GM23248 (cell line): Measurements from ENCODE around the gene PNPLA1. TPM values are rescaled to one million over a fixed set of nuclear protein-coding genes. Genes with fewer than 3 reads are reported as not detected.

Experiments used
- DNase-seq: peaks from one replicate; pipeline ENCODE4 v3.0.0-alpha.2; 2015
- H2AFZ ChIP-seq: fragments of 200-600 bp; sonication (generic); 2 replicates; pipeline ENCODE4 v1.6.1; 2016; ENCODE audit warnings: antibody characterized with exemption
- H3F3A ChIP-seq: fragments of 200-600 bp; sonication (generic); 2 replicates; pipeline ENCODE4 v1.6.1; 2016; ENCODE audit warnings: mild to moderate bottlenecking, antibody characterized with exemption, mixed run types; ENCODE audit not compliant: insufficient read depth
- H3K27ac ChIP-seq: fragments of 200-600 bp; sonication (generic); 2 replicates; pipeline ENCODE4 v1.5.1; 2016; ENCODE audit warnings: mild to moderate bottlenecking
- H3K27me3 ChIP-seq: fragments of 200-600 bp; sonication (generic); replicated peaks from 2 replicates; pipeline ENCODE4 v1.6.1; 2016; ENCODE audit warnings: mild to moderate bottlenecking; ENCODE audit not compliant: insufficient read depth
- H3K36me3 ChIP-seq: fragments of 200-600 bp; sonication (generic); 2 replicates; pipeline ENCODE4 v1.6.1; 2016; ENCODE audit warnings: low read depth, mild to moderate bottlenecking
- H3K4me1 ChIP-seq: fragments of 200-600 bp; sonication (generic); 2 replicates; pipeline ENCODE4 v1.6.1; 2016; ENCODE audit warnings: mild to moderate bottlenecking; ENCODE audit not compliant: insufficient read depth
- H3K4me2 ChIP-seq: fragments of 200-600 bp; sonication (generic); one replicate; pipeline ENCODE4 v1.6.1; 2016; ENCODE audit warnings: mild to moderate bottlenecking; ENCODE audit not compliant: unreplicated experiment
- H3K4me3 ChIP-seq: fragments of 200-600 bp; sonication (generic); 2 replicates; pipeline ENCODE4 v1.5.1; 2016; ENCODE audit warnings: mild to moderate bottlenecking
- H3K79me2 ChIP-seq: fragments of 200-600 bp; sonication (generic); 2 replicates; pipeline ENCODE4 v1.6.1; 2016; ENCODE audit warnings: mild to moderate bottlenecking; ENCODE audit not compliant: insufficient read depth
- H3K9ac ChIP-seq: fragments of 200-600 bp; sonication (generic); 2 replicates; pipeline ENCODE4 v1.6.1; 2016; ENCODE audit warnings: mild to moderate bottlenecking
- H3K9me2 ChIP-seq: fragments of 200-600 bp; sonication (generic); 2 replicates; pipeline ENCODE4 v1.6.1; 2016; ENCODE audit warnings: mixed run types, mild to moderate bottlenecking, moderate library complexity; ENCODE audit not compliant: insufficient read depth
- H3K9me3 ChIP-seq: fragments of 200-600 bp; sonication (generic); one replicate; pipeline ENCODE4 v1.6.1; 2017; ENCODE audit warnings: low read depth
- H4K20me1 ChIP-seq: fragments of 200-600 bp; sonication (generic); 2 replicates; pipeline ENCODE4 v1.6.0; 2016; ENCODE audit not compliant: insufficient read depth
- EZH2 ChIP-seq: fragments of 200-600 bp; sonication (generic); IDR thresholded peaks from 2 replicates; pipeline ENCODE4 v1.6.1; 2018; ENCODE audit warnings: antibody characterized with exemption, mild to moderate bottlenecking; ENCODE audit not compliant: insufficient read depth, poor library complexity, severe bottlenecking
- EZH2phosphoT487 ChIP-seq: fragments of 200-600 bp; sonication (generic); IDR thresholded peaks from 2 replicates; pipeline ENCODE4 v1.6.1; 2018; ENCODE audit warnings: antibody characterized with exemption, moderate library complexity, mild to moderate bottlenecking, low read depth; ENCODE audit not compliant: insufficient read depth
- WGBS, 2 experiments: methylation state at CpG; one replicate each; pipeline ENCODE4 v1.1.6; 2015 to 2017; ENCODE audit warnings: low lambda C conversion rate in 2 of 2, low coverage in 1 of 2; ENCODE audit errors: missing lambda C conversion rate in 2 of 2; 5-methylcytosine and 5-hydroxymethylcytosine counted together
- in situ Hi-C: fragments of 300-500 bp; cut with MboI; formaldehyde crosslinking; loops from 2 replicates; pipeline ENCODE4 v1.15.0; 2020
- polyA plus RNA-seq: library from polyadenylated mRNA; unstranded; fragments of >200 nt; fragmentation: Nextera tagmentation; extraction: Ambion mirVana; gene quantifications from 2 replicates; pipeline ENCODE4 v1.2.1, GENCODE V29; 2016
- total RNA-seq: library from RNA; depleted of rRNA; stranded (reverse); fragments of >200 nt; shearing (Covaris generic); gene quantifications from 2 replicates; pipeline ENCODE4 v1.2.3, GENCODE V29; 2014

Gene PNPLA1
- total and polyA plus RNA-seq, 2 experiments from 2014 or later = not detected

DNA sequence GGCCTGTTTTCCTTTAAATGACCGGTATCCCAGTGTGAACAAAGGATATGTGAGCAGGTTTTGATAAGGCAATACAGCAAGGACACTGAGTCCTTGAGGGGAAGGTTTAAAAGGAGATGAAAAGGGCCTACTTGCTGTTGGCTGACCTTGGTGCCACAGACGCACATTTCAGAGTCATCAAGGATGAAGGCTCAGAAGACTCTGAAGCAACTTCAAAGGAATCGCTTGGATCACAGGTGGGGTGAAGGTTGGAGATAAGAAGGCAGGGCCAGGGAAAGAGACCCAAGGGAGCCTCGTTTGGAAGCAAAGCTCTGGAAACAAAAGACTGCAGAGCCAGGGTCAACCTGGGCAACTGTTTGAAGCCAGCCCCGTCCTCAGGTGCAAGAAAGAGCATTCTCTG is 30.1 kb upstream of the PNPLA1 start:
- no peaks in the 10 kb centered on the region for H3K4me1 ChIP-seq
- 94 to 95% methylated on average over 5 of the region's 5 CpGs for WGBS, 2 experiments
- DNase-seq = no peak
- in situ Hi-C loops = no loop called here
- H3K27ac ChIP-seq = no peak overlapping the region
- no peak overlapping the region for H2AFZ ChIP-seq
- H3K9me3 ChIP-seq = no peaks in the 10 kb centered on the region
- no peaks in the 10 kb centered on the region for H3K79me2 ChIP-seq
- TF ChIP-seq EZH2 (no peak), EZH2phosphoT487 (no peak)
- H3K27me3 ChIP-seq = no peaks in the 10 kb centered on the region
- no peaks in the 10 kb centered on the region for H3K9me2 ChIP-seq
- no peaks in the 10 kb centered on the region for H3K36me3 ChIP-seq
- no peak overlapping the region for H3K4me2 ChIP-seq
- H3K4me3 ChIP-seq = no peak overlapping the region
- H4K20me1 ChIP-seq = no peaks in the 10 kb centered on the region
- H3F3A ChIP-seq = no peaks in the 10 kb centered on the region
- H3K9ac ChIP-seq = no peak overlapping the region

DNA sequence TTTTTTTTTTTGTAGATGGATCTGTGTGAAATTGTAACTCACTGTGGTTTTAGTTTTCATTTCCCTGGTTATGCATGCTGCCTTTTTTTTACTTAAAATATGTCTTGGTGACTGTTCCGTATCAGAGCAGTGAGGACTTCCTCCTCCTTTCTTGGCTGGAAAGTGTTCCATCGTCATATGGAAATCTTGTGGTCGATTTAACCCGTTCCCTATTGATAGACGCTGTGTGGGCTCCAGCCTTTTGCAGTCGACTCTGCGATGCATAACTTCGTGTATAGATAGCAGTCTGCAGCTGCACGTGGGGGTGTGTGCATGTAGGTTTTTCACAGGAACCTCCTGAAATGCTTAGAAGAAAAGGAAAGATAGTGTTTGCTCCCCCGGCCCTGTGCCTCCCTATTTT is 28.1 kb upstream of the PNPLA1 start:
- H3K4me1 ChIP-seq = peaks cover 3% of the 10 kb centered on the region; the same call in 1 of the 2 replicates
- no peak overlapping the region for H2AFZ ChIP-seq
- no peaks in the 10 kb centered on the region for H4K20me1 ChIP-seq
- H3K27ac ChIP-seq = no peak overlapping the region
- H3K9me2 ChIP-seq = no peaks in the 10 kb centered on the region
- WGBS, 2 experiments = 18 to 21% methylated on average over 10 of the region's 10 CpGs
- H3K27me3 ChIP-seq = no peaks in the 10 kb centered on the region
- H3F3A ChIP-seq = no peaks in the 10 kb centered on the region
- H3K9ac ChIP-seq = no peak overlapping the region
- peak; percentile 37 for DNase-seq
- H3K9me3 ChIP-seq = no peaks in the 10 kb centered on the region
- H3K79me2 ChIP-seq = no peaks in the 10 kb centered on the region
- H3K36me3 ChIP-seq = no peaks in the 10 kb centered on the region
- TF ChIP-seq EZH2 (no peak), EZH2phosphoT487 (no peak)
- in situ Hi-C loops = no loop called here
- no peak overlapping the region for H3K4me3 ChIP-seq
- no peak overlapping the region for H3K4me2 ChIP-seq

DNA sequence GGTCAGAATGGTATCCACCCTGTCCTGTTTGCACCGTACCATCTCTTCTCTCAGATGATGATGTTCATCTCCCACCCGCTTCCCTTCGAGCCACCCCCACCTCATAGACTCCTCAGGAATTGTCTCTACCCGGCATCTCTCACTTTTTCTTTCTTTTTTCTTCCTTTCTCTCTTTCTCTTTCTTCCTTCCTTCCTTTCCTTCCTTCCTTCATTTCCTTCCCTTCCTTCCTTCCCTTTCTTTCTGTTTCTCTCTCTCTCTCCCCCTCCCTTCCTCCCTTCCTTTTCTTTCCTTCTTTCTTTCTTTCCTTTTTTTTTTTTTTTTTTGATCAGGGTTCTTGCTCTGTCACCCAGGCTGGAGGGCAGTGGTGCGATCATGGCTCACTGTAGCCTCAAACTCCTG is 27.7 kb upstream of the PNPLA1 start:
- H3F3A ChIP-seq = peaks cover 3% of the 10 kb centered on the region
- no peak overlapping the region for H2AFZ ChIP-seq
- WGBS, 2 experiments = 85 to 89% methylated on average over 5 of the region's 5 CpGs
- H3K9me2 ChIP-seq = no peaks in the 10 kb centered on the region
- no peak for TF ChIP-seq EZH2phosphoT487
- TF ChIP-seq EZH2 = no peak
- H3K9ac ChIP-seq = no peak overlapping the region
- H3K27me3 ChIP-seq = no peaks in the 10 kb centered on the region
- no peaks in the 10 kb centered on the region for H3K79me2 ChIP-seq
- H3K4me3 ChIP-seq = no peak overlapping the region
- H3K27ac ChIP-seq = no peak overlapping the region
- no peaks in the 10 kb centered on the region for H3K9me3 ChIP-seq
- no peaks in the 10 kb centered on the region for H3K36me3 ChIP-seq
- H3K4me2 ChIP-seq = no peak overlapping the region
- no peak for DNase-seq
- in situ Hi-C loops = no loop called here
- H3K4me1 ChIP-seq = peaks cover 8% of the 10 kb centered on the region
- H4K20me1 ChIP-seq = no peaks in the 10 kb centered on the region

GRCh38 chr6:36242626-36243025 is 27.2 kb upstream of the PNPLA1 start:
- H2AFZ ChIP-seq = no peak overlapping the region
- no peak for TF ChIP-seq EZH2
- TF ChIP-seq EZH2phosphoT487 = no peak
- no peaks in the 10 kb centered on the region for H3K9me2 ChIP-seq
- peaks cover 6% of the 10 kb centered on the region for H3F3A ChIP-seq
- no peak overlapping the region for H3K27ac ChIP-seq
- H4K20me1 ChIP-seq = no peaks in the 10 kb centered on the region
- H3K4me1 ChIP-seq = peaks cover 12% of the 10 kb centered on the region
- WGBS, 2 experiments = 96 to 98% methylated on average over 4 of the region's 4 CpGs
- no peak for DNase-seq
- no peak overlapping the region for H3K4me2 ChIP-seq
- in situ Hi-C loops = no loop called here
- no peaks in the 10 kb centered on the region for H3K27me3 ChIP-seq
- H3K9ac ChIP-seq = no peak overlapping the region
- H3K4me3 ChIP-seq = no peak overlapping the region
- H3K9me3 ChIP-seq = no peaks in the 10 kb centered on the region
- no peaks in the 10 kb centered on the region for H3K36me3 ChIP-seq
- H3K79me2 ChIP-seq = no peaks in the 10 kb centered on the region
